ENCODE data around the gene TMCO4.
"Not testable (repeated sequence)": the region's sequence is repeated elsewhere in the genome, so short reads cannot be mapped to it uniquely, and the experiment has no call there.

The TMCO4 gene

GRCh38 chr1:19792237-19793002 is 7.3 kb downstream of the TMCO4 start:
- Histone ChIP-seq H3K4me1 (ENCODE audit: control insufficient read depth in 1 of 2, insufficient read depth in 1 of 2, low read depth in 1 of 2, low read length in 1 of 2) (peaks cover 22 to 26% of the 10 kb centered on the region in 2 experiments), H3K36me3 (no peaks in the 10 kb centered on the region), H3K27me3 (no peaks in the 10 kb centered on the region), H3K27ac (no peak overlapping the region), H3K4me3 (ENCODE audit: low read depth in 1 of 2, low read length in 1 of 2) (no peak overlapping the region), H3K9me3 (no peaks in the 10 kb centered on the region)
- TF ChIP-seq CTCF (IDR thresholded peaks at IDR 0.05): no peak

- peaks cover 22 to 26% of the 10 kb centered on the region in 2 experiments for H3K4me1 ChIP-seq (ENCODE audit: control insufficient read depth in 1 of 2, insufficient read depth in 1 of 2, low read depth in 1 of 2, low read length in 1 of 2)
- H3K9me3 ChIP-seq; H3K36me3 ChIP-seq; H3K27me3 ChIP-seq; H3K27ac ChIP-seq; H3K4me3 ChIP-seq (ENCODE audit: low read depth in 1 of 2, low read length in 1 of 2): not testable (repeated sequence)
Measured at GRCh38 chr1:19790061-19790975, 9.4 kb downstream of the TMCO4 start.

- no peak overlapping the region for H3K27ac ChIP-seq
- H3K4me3 ChIP-seq (ENCODE audit: low read depth in 1 of 2, low read length in 1 of 2): no peak overlapping the region
- H3K9me3 ChIP-seq: no peaks in the 10 kb centered on the region
- no peaks in the 10 kb centered on the region for H3K27me3 ChIP-seq
- H3K36me3 ChIP-seq: peaks cover 5% of the 10 kb centered on the region
- no peak for TF ChIP-seq CTCF (IDR thresholded peaks at IDR 0.05)
- no peaks in the 10 kb centered on the region for H3K4me1 ChIP-seq (ENCODE audit: control insufficient read depth in 1 of 2, insufficient read depth in 1 of 2, low read depth in 1 of 2, low read length in 1 of 2)
Measured at GRCh38 chr1:19786988-19787423, 12.7 kb downstream of the TMCO4 start.

- Histone ChIP-seq H3K4me1 (ENCODE audit: control insufficient read depth in 1 of 2, insufficient read depth in 1 of 2, low read depth in 1 of 2, low read length in 1 of 2) (no peaks in the 10 kb centered on the region), H3K4me3 (ENCODE audit: low read depth in 1 of 2, low read length in 1 of 2) (no peak overlapping the region), H3K9me3 (no peaks in the 10 kb centered on the region), H3K27me3 (no peaks in the 10 kb centered on the region), H3K36me3 (peaks cover 5% of the 10 kb centered on the region), H3K27ac (no peak overlapping the region)
- TF ChIP-seq CTCF (IDR thresholded peaks at IDR 0.05): no peak
Measured at GRCh38 chr1:19785660-19786059, 14.1 kb downstream of the TMCO4 start.

- TF ChIP-seq CTCF (IDR thresholded peaks at IDR 0.05): no peak
- peaks cover 16% of the 10 kb centered on the region for H3K36me3 ChIP-seq
- H3K4me3 ChIP-seq (ENCODE audit: low read depth in 1 of 2, low read length in 1 of 2): no peak overlapping the region
- no peaks in the 10 kb centered on the region for H3K9me3 ChIP-seq
- no peaks in the 10 kb centered on the region for H3K27me3 ChIP-seq
- no peaks in the 10 kb centered on the region for H3K4me1 ChIP-seq (ENCODE audit: control insufficient read depth in 1 of 2, insufficient read depth in 1 of 2, low read depth in 1 of 2, low read length in 1 of 2)
- H3K27ac ChIP-seq: no peak overlapping the region
Measured at GRCh38 chr1:19780267-19780877, 19.3 kb downstream of the TMCO4 start.
